MCF 10A (cell line): Measurements from ENCODE around the gene TMSB10. TPM values are rescaled to one million over a fixed set of nuclear protein-coding genes. Genes with fewer than 3 reads are reported as not detected.

Experiments used
- Bru-seq: library from RNA; stranded (reverse); fragments of 400-500 nt; gene quantifications from one replicate; lab custom pipeline; 2021; lab: Mats Ljungman, UMichigan
- BruChase-seq, 2 experiments: library from RNA; stranded (reverse); fragments of 400-500 nt; gene quantifications; one replicate each; lab custom pipeline; 2021; lab: Mats Ljungman, UMichigan
- BruUV-seq: library from RNA; stranded (reverse); fragments of 400-500 nt; replicated peaks from 2 replicates; lab custom pipeline; 2021; lab: Mats Ljungman, UMichigan
- CTCF ChIA-PET: fragments of 300-600 bp; sonication (Branson Sonifier 250); formaldehyde crosslinking; extraction: SDS; loops from one replicate; lab custom pipeline; 2021; ENCODE audit warnings: antibody characterized with exemption, inconsistent platforms; lab: Yijun Ruan, JAX
- POLR2A ChIA-PET: fragments of 300-600, 350-650 bp; sonication (Branson Sonifier 250); formaldehyde crosslinking; extraction: SDS; loops from one replicate; lab custom pipeline; 2020; ENCODE audit warnings: antibody characterized with exemption, inconsistent platforms; lab: Yijun Ruan, JAX
- DNase-seq: peaks from one replicate; pipeline ENCODE4 v3.0.0-alpha.2; 2018; ENCODE audit not compliant: unreplicated experiment
- H3K27ac Mint-ChIP-seq: one replicate; pipeline ENCODE4 v1.8.0; 2022; ENCODE audit warnings: mild to moderate bottlenecking, low read depth, mixed read lengths; ENCODE audit not compliant: unreplicated experiment
- H3K27me3 Mint-ChIP-seq: one replicate; pipeline ENCODE4 v1.8.0; 2022; ENCODE audit warnings: mixed read lengths; ENCODE audit not compliant: insufficient read depth, unreplicated experiment
- H3K36me3 Mint-ChIP-seq: one replicate; pipeline ENCODE4 v1.8.0; 2022; ENCODE audit warnings: mild to moderate bottlenecking, moderate library complexity, mixed read lengths; ENCODE audit not compliant: insufficient read depth, unreplicated experiment
- H3K4me1 Mint-ChIP-seq: one replicate; pipeline ENCODE4 v1.8.0; 2022; ENCODE audit warnings: mixed read lengths; ENCODE audit not compliant: insufficient read depth, unreplicated experiment
- H3K4me3 Mint-ChIP-seq: one replicate; pipeline ENCODE4 v1.8.0; 2022; ENCODE audit warnings: mild to moderate bottlenecking, moderate library complexity, mixed read lengths; ENCODE audit not compliant: unreplicated experiment
- H3K9me3 Mint-ChIP-seq: one replicate; pipeline ENCODE4 v1.8.0; 2022; ENCODE audit warnings: mixed read lengths; ENCODE audit not compliant: unreplicated experiment
- intact Hi-C: fragments of 100-400 bp; cut with micrococcal nuclease; formaldehyde crosslinking; loops from 2 replicates; pipeline ENCODE4 v1.14.1; 2022
- long read RNA-seq: library from polyadenylated mRNA; stranded (forward); transcript quantifications from one replicate; pipeline ENCODE4 v2.0.0, GENCODE V29; 2022
- total RNA-seq: library from RNA; stranded (reverse); gene quantifications from 2 replicates; pipeline ENCODE4 v1.2.3, GENCODE V29; 2022
- TF ChIP-seq, protein P1 (sequence below): fragments of 200-600 bp; IDR thresholded peaks from one replicate; pipeline ENCODE4 v1.8.0; 2022; ENCODE audit warnings: antibody characterized with exemption, mild to moderate bottlenecking; ENCODE audit not compliant: unreplicated experiment

Gene TMSB10
- total RNA-seq (3,313 and 3,349 TPM in 2 replicates), Bru-seq, nascent RNA (percentile 100 among the genes with signal in this experiment), BruChase-seq, experiment 1, labeled RNA remaining after a 6-hour chase (percentile 100 among the genes with signal in this experiment), BruChase-seq, experiment 2, labeled RNA remaining after a 2-hour chase (percentile 100 among the genes with signal in this experiment)
- long read RNA-seq, transcript TMSB10-201 (3 exons, 496 nt) = major isoform, 5,070 of 8,608 reads
- long read RNA-seq, partial matches to known transcripts = 3,456 of 8,608 reads
- long read RNA-seq, other reads (novel, unspliced or antisense) = 82 of 8,608 reads

DNA sequence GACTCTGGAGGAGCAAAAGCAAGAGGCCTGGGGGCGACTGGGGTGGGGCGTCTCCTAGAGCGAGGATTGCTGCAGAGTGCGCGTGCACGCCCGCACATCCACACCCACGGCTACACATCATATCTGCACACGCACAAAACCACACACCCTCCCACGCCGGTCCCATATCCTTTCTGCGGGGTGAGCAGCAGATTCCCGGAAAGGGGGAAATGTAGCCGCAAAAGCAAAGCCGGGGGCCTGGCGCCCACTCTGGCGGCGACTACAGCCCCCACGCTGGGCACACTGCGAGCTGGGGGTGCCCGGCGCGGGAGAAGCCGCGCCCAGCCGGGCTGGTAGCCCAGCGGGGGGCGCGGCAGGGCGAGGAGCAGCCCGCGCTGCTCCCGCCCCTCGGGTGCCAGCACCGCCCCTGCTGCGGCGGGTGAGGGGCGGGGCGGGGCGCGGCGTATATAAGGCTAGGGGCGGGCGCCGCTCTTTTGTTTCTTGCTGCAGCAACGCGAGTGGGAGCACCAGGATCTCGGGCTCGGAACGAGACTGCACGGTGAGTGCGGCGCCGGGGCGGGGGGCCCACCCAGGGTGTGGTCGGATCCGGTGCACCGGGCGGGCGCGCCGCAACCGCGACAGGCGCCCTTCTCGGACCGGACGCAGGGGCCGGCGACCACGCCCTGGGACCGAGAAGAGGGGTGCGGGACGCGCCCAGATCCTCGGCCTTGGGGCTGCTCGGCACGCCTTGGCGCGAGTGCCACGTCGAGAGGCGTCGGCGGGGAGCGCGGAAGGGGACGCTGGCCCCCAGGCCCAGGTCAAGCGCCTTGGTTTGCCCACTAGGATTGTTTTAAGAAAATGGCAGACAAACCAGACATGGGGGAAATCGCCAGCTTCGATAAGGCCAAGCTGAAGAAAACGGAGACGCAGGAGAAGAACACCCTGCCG is at the start of gene TMSB10:
TMSB10 (plus strand) TSS at position 476 of the 927 bp plus-strand sequence.
- Mint-ChIP-seq H3K4me1 (peaks cover 29% of the 10 kb centered on the region), H3K27me3 (no peaks in the 10 kb centered on the region), H3K36me3 (peaks cover 35% of the 10 kb centered on the region), H3K4me3 (peak within 1 kb of the TSS; percentile 85), H3K27ac (peak within 1 kb of the TSS; percentile 83), H3K9me3 (peaks cover 16% of the 10 kb centered on the region)
- no TSS peak for BruUV-seq
- peak; percentile 87 for DNase-seq
- intact Hi-C loops = no loop called here
- TF ChIP-seq, protein P1, sequence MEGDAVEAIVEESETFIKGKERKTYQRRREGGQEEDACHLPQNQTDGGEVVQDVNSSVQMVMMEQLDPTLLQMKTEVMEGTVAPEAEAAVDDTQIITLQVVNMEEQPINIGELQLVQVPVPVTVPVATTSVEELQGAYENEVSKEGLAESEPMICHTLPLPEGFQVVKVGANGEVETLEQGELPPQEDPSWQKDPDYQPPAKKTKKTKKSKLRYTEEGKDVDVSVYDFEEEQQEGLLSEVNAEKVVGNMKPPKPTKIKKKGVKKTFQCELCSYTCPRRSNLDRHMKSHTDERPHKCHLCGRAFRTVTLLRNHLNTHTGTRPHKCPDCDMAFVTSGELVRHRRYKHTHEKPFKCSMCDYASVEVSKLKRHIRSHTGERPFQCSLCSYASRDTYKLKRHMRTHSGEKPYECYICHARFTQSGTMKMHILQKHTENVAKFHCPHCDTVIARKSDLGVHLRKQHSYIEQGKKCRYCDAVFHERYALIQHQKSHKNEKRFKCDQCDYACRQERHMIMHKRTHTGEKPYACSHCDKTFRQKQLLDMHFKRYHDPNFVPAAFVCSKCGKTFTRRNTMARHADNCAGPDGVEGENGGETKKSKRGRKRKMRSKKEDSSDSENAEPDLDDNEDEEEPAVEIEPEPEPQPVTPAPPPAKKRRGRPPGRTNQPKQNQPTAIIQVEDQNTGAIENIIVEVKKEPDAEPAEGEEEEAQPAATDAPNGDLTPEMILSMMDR = peak; percentile 10
- POLR2A ChIA-PET = interaction anchor here (0.6 to 7.1 kb wide), 21 partner anchors 7 to 447 kb away, joined by 3 to 189 read pairs (median 7); partner anchors contain the start of genes KCMF1, SUCLG1 and TRABD2A
- CTCF ChIA-PET = interaction anchor here (0.5 to 3.6 kb wide), 9 partner anchors 13 to 379 kb away, joined by 3 to 39 read pairs (median 5); no protein-coding TSS in a partner anchor

- Mint-ChIP-seq H3K4me3 (no peak overlapping the region), H3K4me1 (peaks cover 5% of the 10 kb centered on the region), H3K36me3 (peaks cover 7% of the 10 kb centered on the region), H3K27me3 (no peaks in the 10 kb centered on the region), H3K9me3 (no peaks in the 10 kb centered on the region), H3K27ac (no peak overlapping the region)
- no peak for DNase-seq
- intact Hi-C loops = no loop called here
- CTCF ChIA-PET = no interaction called here
- TF ChIP-seq, protein P1 = no peak
- BruUV-seq = no TSS peak
- POLR2A ChIA-PET = interaction anchor here (0.6 kb wide), 1 partner anchor 358 kb away, joined by 3 read pairs; no protein-coding TSS in a partner anchor
Observed at GRCh38 chr2:84855731-84856130, 49.7 kb upstream of the TMSB10 start.

GRCh38 chr2:84856787-84857186 is 48.7 kb upstream of the TMSB10 start:
- Mint-ChIP-seq H3K36me3 (peaks cover 7% of the 10 kb centered on the region), H3K4me3 (no peak overlapping the region), H3K27me3 (no peaks in the 10 kb centered on the region), H3K4me1 (peaks cover 5% of the 10 kb centered on the region), H3K27ac (no peak overlapping the region), H3K9me3 (no peaks in the 10 kb centered on the region)
- ChIA-PET CTCF (interaction anchor here (0.9 kb wide), 1 partner anchor 330 kb away, joined by 5 read pairs; no protein-coding TSS in a partner anchor), POLR2A (no interaction called here)
- intact Hi-C loops = no loop called here
- TF ChIP-seq, protein P1 = no peak
- no TSS peak for BruUV-seq
- DNase-seq = no peak
